ENCODE results near the gene PTPRO.

GRCh38 chr12:15341371-15341770 lies 19.1 kb downstream of the PTPRO start:
- TF ChIP-seq CTCF (IDR thresholded peaks at IDR 0.05; ENCODE audit: low read depth, low read length) (no peak), EZH2phosphoT487 (IDR thresholded peaks at IDR 0.05; ENCODE audit: low read depth) (no peak)
